Measurements from ENCODE around the gene FOXO3. TPM values are rescaled to one million over a fixed set of nuclear protein-coding genes. Genes with fewer than 3 reads are reported as not detected.
"Not testable (repeated sequence)": the region's sequence is repeated elsewhere in the genome, so short reads cannot be mapped to it uniquely, and the experiment has no call there.

Gene FOXO3
- total and polyA plus RNA-seq, 8 donors: 50.0 to 71.1 (median 63.1) TPM

DNA sequence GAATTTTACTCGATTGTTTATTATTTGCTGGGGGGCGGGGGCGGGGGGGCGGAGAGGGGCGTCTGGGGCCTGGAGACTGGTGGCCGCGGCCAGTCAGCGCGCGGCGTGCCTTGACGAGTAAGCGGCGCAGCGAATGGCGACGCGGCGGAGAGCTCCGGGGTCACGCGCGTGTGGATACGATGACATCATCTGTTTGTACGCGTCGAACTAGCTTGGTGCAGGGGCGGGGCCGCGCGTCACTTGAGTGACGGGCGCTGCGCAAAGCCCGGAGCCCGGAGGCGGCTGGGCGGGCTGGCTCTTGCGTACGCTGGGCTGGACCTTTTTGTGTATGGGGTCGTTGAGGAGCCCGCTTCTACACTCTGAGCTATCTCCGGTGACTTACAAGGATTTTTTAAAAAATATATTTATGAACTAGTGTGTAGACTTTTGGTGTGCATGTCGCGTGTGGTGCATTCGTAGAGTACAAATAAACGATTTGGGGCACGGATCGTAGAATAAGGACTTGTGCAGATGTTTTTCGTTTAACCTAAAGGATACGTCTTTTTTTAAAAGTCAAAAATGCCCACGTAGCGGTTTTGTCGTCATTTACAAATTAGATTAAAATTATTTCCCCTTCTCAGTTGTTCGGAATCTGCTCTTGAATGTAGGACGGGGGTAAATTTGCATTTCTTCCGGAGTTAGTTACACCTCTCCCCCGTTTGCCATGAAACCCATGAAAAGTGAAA lies 2.2 kb upstream of the FOXO3 start:
- intact Hi-C loops (cut with DNase I): no loop called here
- DNase-seq (peak; percentile 98 to 100 (median 99)), ATAC-seq (peak; percentile 67)
- no peaks in the 10 kb centered on the region for H3K9me3 ChIP-seq
- peaks cover 10 to 28% of the 10 kb centered on the region in 2 donors for H3K4me1 ChIP-seq
- H3K4me3 ChIP-seq: peak overlapping the region; percentile 77 to 84
- H3K36me3 ChIP-seq: no peaks in the 10 kb centered on the region
- peak overlapping the region; percentile 98 to 99 for H3K27ac ChIP-seq
- TF ChIP-seq, protein P1, sequence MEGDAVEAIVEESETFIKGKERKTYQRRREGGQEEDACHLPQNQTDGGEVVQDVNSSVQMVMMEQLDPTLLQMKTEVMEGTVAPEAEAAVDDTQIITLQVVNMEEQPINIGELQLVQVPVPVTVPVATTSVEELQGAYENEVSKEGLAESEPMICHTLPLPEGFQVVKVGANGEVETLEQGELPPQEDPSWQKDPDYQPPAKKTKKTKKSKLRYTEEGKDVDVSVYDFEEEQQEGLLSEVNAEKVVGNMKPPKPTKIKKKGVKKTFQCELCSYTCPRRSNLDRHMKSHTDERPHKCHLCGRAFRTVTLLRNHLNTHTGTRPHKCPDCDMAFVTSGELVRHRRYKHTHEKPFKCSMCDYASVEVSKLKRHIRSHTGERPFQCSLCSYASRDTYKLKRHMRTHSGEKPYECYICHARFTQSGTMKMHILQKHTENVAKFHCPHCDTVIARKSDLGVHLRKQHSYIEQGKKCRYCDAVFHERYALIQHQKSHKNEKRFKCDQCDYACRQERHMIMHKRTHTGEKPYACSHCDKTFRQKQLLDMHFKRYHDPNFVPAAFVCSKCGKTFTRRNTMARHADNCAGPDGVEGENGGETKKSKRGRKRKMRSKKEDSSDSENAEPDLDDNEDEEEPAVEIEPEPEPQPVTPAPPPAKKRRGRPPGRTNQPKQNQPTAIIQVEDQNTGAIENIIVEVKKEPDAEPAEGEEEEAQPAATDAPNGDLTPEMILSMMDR (IDR thresholded peaks at IDR 0.05): no peak
- no peaks in the 10 kb centered on the region for H3K27me3 ChIP-seq

DNA sequence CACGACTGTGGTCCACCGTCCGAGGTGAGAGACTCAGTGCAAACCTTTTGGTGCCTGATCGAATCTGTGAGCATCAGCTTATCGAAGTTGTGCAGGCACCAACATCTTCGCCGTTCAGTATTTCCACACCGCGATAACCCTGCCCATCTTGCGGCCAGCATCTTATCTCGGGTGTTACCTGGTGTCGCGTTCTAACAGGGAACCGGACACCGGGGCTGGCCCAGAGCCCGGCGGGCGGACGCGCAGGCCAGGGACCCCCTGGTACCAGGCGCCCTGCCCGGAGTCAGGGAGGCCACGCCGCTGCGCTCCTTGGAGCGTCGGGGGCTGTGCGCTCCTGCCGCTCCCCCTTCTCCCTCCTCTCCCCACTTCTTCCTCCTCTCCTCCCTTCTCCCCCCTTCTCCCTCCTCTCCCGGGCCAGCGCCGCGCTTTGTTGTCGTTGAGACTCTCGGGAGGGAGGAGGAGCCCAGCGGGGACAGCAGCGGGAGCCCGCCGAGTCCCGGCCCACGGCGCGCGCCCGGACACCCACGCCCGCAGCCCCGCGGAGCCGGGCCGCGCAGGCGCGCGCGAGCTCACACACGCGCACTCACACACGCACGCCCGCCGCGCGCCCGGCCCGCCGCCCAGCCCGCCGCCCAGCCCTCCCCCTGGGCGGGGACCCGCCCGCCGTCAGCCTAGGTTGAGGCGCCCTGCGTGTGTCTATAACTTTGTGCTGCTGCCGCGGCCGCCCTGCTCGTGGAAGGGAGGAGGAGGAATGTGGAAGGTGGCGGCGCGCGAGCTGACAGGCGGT lies 1.4 kb upstream of the FOXO3 start:
- peak; percentile 51 for ATAC-seq

DNA sequence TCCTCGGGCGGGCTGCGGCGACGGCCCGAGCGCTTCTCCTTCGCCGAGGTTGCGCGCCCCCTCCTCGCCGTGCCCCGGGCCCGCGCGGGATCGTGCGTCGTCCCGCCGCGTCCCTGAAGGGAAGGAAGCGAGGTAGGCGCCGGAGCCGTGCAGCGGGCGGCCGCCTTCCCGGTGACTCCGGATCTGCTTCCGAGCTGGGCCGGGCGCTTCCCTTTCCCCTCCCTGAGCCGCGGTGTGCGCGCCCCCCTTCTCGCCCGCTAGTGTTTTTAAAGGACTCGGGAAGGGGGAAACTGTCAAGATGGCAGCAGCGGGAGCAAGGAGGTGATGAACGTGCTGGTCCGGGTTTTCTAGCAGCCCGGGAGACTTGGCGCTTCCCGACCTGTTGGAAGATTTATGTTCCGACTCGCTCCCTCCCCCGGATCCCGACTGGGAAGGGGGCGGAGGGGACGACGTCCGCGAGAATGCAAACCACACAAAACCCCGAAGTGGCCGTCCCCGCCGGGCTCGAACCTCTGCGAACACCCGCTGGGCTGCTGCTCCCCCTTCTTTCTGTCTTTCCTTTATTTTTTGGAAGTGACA lies 744 bp upstream of the FOXO3 start:
- Histone ChIP-seq H3K9me3 (no peaks in the 10 kb centered on the region), H3K27ac (peak overlapping the region; percentile 98 to 99), H3K27me3 (no peaks in the 10 kb centered on the region), H3K4me3 (peak overlapping the region; percentile 84 to 96), H3K4me1 (peaks cover 25 to 42% of the 10 kb centered on the region in 2 donors), H3K36me3 (no peaks in the 10 kb centered on the region)
- DNase-seq (peak in 3 of 4 donors; percentile 63 to 87 (median 79)), ATAC-seq (peak; percentile 1)
- intact Hi-C loops (cut with DNase I): no loop called here
- TF ChIP-seq, protein P1 (IDR thresholded peaks at IDR 0.05): no peak

More for the DNA sequence above, 1.4 kb upstream of the FOXO3 start:
- Histone ChIP-seq H3K9me3 (no peaks in the 10 kb centered on the region), H3K27ac (peak overlapping the region; percentile 98 to 99), H3K4me3 (peak overlapping the region; percentile 84 to 96), H3K27me3 (no peaks in the 10 kb centered on the region), H3K4me1 (peaks cover 18 to 35% of the 10 kb centered on the region in 2 donors), H3K36me3 (no peaks in the 10 kb centered on the region)
- TF ChIP-seq, protein P1 (IDR thresholded peaks at IDR 0.05): no peak
- intact Hi-C loops (cut with DNase I): no loop called here
- peak; percentile 94 to 99 (median 96) for DNase-seq

DNA sequence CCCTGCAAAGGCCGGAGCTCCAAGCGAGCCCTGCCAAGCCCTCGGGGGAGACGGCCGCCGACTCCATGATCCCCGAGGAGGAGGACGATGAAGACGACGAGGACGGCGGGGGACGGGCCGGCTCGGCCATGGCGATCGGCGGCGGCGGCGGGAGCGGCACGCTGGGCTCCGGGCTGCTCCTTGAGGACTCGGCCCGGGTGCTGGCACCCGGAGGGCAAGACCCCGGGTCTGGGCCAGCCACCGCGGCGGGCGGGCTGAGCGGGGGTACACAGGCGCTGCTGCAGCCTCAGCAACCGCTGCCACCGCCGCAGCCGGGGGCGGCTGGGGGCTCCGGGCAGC lies 561 bp downstream of the FOXO3 start:
- ATAC-seq; H3K9me3 ChIP-seq; intact Hi-C loops (cut with DNase I); H3K36me3 ChIP-seq; H3K27me3 ChIP-seq: not testable (repeated sequence)
- peak overlapping the region; percentile 39 to 84 for H3K4me3 ChIP-seq
- peak overlapping the region; percentile 98 to 99 for H3K27ac ChIP-seq
- DNase-seq: peak in 1 of 4 donors; percentile 82
- peaks cover 35 to 55% of the 10 kb centered on the region in 2 donors for H3K4me1 ChIP-seq

DNA sequence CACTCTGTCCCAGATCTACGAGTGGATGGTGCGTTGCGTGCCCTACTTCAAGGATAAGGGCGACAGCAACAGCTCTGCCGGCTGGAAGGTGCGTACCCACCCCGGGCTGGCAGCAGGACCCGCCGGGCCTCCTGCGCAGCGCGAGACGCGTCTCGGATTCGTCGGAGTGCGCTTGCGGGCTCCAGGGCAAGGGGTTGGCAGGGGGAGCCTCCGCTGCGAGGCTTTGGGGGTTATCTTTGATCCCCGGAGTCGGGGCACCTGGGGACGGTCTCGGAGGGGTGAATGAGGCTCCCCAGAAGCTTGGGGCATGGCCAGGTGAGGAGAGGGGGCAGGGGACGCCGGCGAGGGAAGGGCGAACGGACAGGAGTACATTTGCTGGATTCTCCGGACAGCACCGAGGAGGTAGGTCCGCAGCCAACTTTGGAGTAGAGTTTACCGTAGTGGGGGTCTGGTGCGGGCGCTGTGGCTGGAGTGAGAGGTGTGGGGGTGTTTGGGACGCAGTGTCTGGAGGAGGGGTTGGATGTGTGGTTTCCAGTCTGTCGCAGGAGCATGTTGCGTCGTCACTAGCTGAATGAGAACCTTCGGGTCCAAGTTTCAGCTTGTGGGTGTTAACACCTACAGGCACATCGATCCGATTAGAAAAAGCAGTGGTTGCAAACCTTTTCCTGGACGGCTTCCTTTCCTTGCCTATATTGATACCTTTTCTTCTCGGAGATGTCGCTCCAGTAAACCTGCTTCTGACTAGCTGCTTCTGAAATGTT lies 1.2 kb downstream of the FOXO3 start:
- H3K27ac ChIP-seq: peak overlapping the region; percentile 98 to 99
- TF ChIP-seq, protein P1 (IDR thresholded peaks at IDR 0.05): no peak
- DNase-seq (peak in 2 of 4 donors; percentile 44 to 86), ATAC-seq (no peak)
- no peaks in the 10 kb centered on the region for H3K36me3 ChIP-seq
- H3K27me3 ChIP-seq: no peaks in the 10 kb centered on the region
- H3K4me3 ChIP-seq: peak overlapping the region; percentile 39 to 84
- H3K9me3 ChIP-seq: no peaks in the 10 kb centered on the region
- H3K4me1 ChIP-seq: peaks cover 36 to 58% of the 10 kb centered on the region in 2 donors
- intact Hi-C loops (cut with DNase I): no loop called here

Measured in left lung (tissue), 10 donors.